ENCODE data around the gene VSTM2L. TPM values are rescaled to one million over a fixed set of nuclear protein-coding genes. Genes with fewer than 3 reads are reported as not detected.
A peak's percentile ranks its signal among the peaks of the same experiment; 100 is the strongest.

VSTM2L gene
- polyA plus RNA-seq, 1 donor: 22.9 TPM

DNA sequence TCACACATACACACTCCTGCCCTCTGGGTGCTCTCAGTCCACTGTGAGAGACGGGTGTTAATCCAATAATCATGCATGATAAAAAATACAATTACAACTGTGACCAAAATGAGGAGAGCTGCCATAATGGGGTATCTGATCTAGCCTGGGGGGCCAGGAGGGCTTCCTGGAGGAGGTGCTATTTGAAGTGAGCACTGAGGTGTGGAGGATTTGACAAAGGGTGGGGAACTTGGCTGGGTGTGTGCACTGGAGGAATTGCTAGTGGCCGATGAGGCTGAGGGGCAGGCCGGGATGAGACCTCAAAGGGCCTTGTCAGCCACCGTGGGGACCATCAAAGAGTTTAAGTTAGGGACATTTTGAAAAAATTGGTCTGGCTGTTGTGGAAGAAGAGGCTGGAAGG is 34.8 kb downstream of the VSTM2L start:
- 100% methylated on average over 1 of the region's 4 CpGs for WGBS (ENCODE audit: insufficient coverage, low lambda C conversion rate)
- H3K27me3 ChIP-seq (ENCODE audit: control insufficient read depth, insufficient read depth, low read length): no peaks in the 10 kb centered on the region
- no peaks in the 10 kb centered on the region for H3K9me3 ChIP-seq (ENCODE audit: control insufficient read depth, low read depth, low read length)
- H3K4me1 ChIP-seq (ENCODE audit: control insufficient read depth, insufficient read depth, low read length): no peaks in the 10 kb centered on the region
- H3K4me3 ChIP-seq (ENCODE audit: low read length): no peak overlapping the region
- H3K36me3 ChIP-seq (ENCODE audit: control insufficient read depth, insufficient read depth, low read length): no peaks in the 10 kb centered on the region
- no peak for DNase-seq
- H3K27ac ChIP-seq (ENCODE audit: low read length): no peak overlapping the region

DNA sequence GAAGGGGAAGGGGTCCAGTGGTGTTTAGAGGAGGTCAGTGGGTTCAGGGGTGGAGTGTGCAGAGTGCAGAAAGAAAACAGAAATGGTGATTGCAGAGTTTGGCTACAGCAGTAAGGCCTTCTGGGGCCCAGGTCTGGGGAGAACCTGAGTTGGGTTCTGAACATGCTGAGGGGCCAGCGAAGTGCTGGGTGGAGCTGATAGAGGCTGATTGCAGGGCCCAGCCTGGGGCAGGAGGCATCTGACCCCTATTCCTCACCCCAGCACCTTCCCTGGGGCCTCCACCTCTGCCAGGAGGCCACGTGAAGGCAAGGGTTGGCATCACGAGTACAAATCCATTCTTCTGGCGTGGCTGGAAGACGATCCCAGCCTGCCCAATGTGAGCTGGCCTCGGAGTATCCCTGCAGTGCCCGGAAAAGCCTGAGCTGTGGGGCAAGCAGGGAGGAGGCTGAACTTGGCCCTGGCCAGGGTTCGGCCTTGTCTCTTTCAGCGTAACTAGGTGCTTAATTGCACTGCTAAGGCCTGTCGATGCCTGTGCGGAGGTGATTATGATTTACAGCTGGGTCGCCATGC is 35.3 kb downstream of the VSTM2L start:
- no peaks in the 10 kb centered on the region for H3K9me3 ChIP-seq (ENCODE audit: control insufficient read depth, low read depth, low read length)
- no peak overlapping the region for H3K4me3 ChIP-seq (ENCODE audit: low read length)
- H3K4me1 ChIP-seq (ENCODE audit: control insufficient read depth, insufficient read depth, low read length): no peaks in the 10 kb centered on the region
- H3K36me3 ChIP-seq (ENCODE audit: control insufficient read depth, insufficient read depth, low read length): no peaks in the 10 kb centered on the region
- H3K27ac ChIP-seq (ENCODE audit: low read length): no peak overlapping the region
- peak; percentile 39 to 69 for DNase-seq
- no CpG with 5 or more reads among the region's 12 CpGs for WGBS (ENCODE audit: insufficient coverage, low lambda C conversion rate)
- no peaks in the 10 kb centered on the region for H3K27me3 ChIP-seq (ENCODE audit: control insufficient read depth, insufficient read depth, low read length)

DNA sequence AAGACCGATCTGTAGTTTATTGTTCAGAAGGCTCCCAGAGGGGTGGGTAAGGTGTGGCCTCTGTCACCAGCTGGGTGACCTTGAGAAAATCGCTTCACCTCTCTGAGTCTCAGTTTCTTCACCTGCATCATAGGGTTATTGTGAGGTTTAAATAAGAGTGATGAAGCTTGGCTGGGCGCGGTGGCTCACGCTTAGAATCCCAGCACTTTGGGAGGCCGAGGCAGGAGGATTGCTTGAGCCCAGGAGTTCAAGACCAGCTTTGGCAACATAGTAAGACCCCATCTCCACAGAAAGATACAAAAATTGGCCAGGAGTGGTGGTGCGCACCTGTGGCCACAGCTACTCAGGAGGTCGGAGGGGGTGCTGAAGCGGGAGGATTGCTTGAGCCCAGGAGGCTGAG is 36.0 kb downstream of the VSTM2L start:
- H3K27ac ChIP-seq (ENCODE audit: low read length): no peak overlapping the region
- no peak overlapping the region for H3K4me3 ChIP-seq (ENCODE audit: low read length)
- H3K9me3 ChIP-seq (ENCODE audit: control insufficient read depth, low read depth, low read length): no peaks in the 10 kb centered on the region
- no CpG with 5 or more reads among the region's 9 CpGs for WGBS (ENCODE audit: insufficient coverage, low lambda C conversion rate)
- no peaks in the 10 kb centered on the region for H3K4me1 ChIP-seq (ENCODE audit: control insufficient read depth, insufficient read depth, low read length)
- no peaks in the 10 kb centered on the region for H3K27me3 ChIP-seq (ENCODE audit: control insufficient read depth, insufficient read depth, low read length)
- no peak for DNase-seq
- H3K36me3 ChIP-seq (ENCODE audit: control insufficient read depth, insufficient read depth, low read length): no peaks in the 10 kb centered on the region

DNA sequence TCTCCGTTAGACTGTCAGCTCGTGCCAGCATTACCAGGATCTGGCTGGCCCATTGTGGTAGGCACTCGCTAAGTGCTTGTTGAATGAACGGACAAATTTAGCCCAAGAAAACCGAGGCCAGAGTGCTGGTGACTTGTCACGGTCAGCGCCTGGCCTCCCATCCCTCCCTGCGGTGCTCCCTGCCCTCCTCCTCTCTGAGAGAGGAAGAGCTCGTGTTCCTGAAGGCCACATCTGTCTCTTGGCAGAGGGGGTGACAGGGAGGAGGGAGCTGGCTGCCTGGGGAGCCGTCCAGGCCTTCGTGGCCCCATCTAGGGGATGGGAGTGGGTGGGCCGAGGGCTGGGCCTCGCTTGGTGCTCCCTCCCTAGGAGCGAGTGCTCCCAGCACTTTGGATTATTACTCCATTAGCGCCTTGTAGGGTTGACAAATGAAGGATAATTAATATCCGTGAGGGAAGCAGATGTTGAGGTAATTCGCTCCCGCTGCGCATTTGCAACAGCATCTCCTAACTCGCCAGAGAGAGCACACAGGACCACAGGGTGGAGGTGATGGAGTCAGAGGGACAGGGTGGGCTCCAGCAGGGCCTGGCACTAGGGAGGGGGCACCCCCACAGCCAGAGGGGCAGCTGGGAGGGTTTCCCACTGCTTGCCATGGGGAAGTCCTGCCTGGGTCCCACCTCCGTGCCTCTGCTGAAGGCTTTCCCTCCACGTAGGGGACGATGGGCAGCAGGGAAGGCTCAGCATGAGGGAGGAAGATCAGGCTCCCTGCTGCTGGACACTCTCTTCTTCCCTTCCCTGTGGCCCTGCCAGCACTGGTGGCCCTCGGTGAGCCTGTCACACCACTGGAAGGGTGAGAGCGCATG is 37.0 kb downstream of the VSTM2L start:
- H3K4me1 ChIP-seq (ENCODE audit: control insufficient read depth, insufficient read depth, low read length): no peaks in the 10 kb centered on the region
- DNase-seq: no peak
- H3K27ac ChIP-seq (ENCODE audit: low read length): no peak overlapping the region
- H3K36me3 ChIP-seq (ENCODE audit: control insufficient read depth, insufficient read depth, low read length): no peaks in the 10 kb centered on the region
- WGBS (ENCODE audit: insufficient coverage, low lambda C conversion rate): no CpG with 5 or more reads among the region's 25 CpGs
- no peaks in the 10 kb centered on the region for H3K27me3 ChIP-seq (ENCODE audit: control insufficient read depth, insufficient read depth, low read length)
- no peak overlapping the region for H3K4me3 ChIP-seq (ENCODE audit: low read length)
- no peaks in the 10 kb centered on the region for H3K9me3 ChIP-seq (ENCODE audit: control insufficient read depth, low read depth, low read length)

DNA sequence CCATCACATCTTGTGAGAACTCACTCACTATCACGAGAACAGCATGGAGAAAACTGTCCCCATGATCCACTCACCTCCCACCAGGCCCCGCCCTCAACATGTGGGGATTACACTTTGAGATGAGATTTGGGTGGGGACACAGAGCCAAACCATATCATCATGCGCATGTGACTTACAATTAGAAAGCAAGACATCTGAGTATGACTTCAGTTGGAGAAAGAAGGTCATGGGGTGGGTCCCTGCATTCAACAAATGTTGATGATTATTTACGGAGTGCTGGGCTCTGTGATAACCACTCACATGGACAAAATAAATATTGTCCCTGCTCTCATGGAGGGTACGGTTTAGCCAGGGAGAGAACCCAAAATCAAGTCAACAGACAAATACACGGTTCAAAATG is 37.9 kb downstream of the VSTM2L start:
- Histone ChIP-seq H3K27ac (ENCODE audit: low read length) (no peak overlapping the region), H3K36me3 (ENCODE audit: control insufficient read depth, insufficient read depth, low read length) (no peaks in the 10 kb centered on the region), H3K4me1 (ENCODE audit: control insufficient read depth, insufficient read depth, low read length) (no peaks in the 10 kb centered on the region), H3K9me3 (ENCODE audit: control insufficient read depth, low read depth, low read length) (no peaks in the 10 kb centered on the region), H3K4me3 (ENCODE audit: low read length) (no peak overlapping the region), H3K27me3 (ENCODE audit: control insufficient read depth, insufficient read depth, low read length) (no peaks in the 10 kb centered on the region)
- 45% methylated on average over 2 of the region's 6 CpGs for WGBS (ENCODE audit: insufficient coverage, low lambda C conversion rate)
- no peak for DNase-seq

DNA sequence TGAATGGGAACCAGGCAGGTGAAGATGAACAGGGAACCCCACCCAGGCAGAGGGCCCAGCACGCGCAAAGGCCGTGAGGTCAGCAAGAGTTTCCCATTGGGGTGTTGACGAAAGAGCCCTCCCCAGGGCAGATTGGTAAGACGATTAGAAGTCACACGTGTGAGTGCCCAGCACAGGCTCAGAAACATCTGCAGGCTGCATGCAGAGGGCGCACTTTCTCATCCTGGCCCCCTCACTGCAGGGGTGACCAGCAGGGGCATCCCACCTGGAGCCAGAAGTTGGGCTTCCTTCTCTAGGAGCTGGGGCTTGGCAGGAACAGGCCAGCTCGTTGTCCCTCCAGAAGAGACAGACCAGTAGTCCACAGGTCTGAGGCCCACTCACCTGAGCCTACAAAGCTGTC is 38.4 kb downstream of the VSTM2L start:
- no peak overlapping the region for H3K4me3 ChIP-seq (ENCODE audit: low read length)
- H3K27me3 ChIP-seq (ENCODE audit: control insufficient read depth, insufficient read depth, low read length): no peaks in the 10 kb centered on the region
- no peak for DNase-seq
- H3K27ac ChIP-seq (ENCODE audit: low read length): no peak overlapping the region
- no peaks in the 10 kb centered on the region for H3K4me1 ChIP-seq (ENCODE audit: control insufficient read depth, insufficient read depth, low read length)
- no peaks in the 10 kb centered on the region for H3K36me3 ChIP-seq (ENCODE audit: control insufficient read depth, insufficient read depth, low read length)
- WGBS (ENCODE audit: insufficient coverage, low lambda C conversion rate): no CpG with 5 or more reads among the region's 8 CpGs
- no peaks in the 10 kb centered on the region for H3K9me3 ChIP-seq (ENCODE audit: control insufficient read depth, low read depth, low read length)

DNA sequence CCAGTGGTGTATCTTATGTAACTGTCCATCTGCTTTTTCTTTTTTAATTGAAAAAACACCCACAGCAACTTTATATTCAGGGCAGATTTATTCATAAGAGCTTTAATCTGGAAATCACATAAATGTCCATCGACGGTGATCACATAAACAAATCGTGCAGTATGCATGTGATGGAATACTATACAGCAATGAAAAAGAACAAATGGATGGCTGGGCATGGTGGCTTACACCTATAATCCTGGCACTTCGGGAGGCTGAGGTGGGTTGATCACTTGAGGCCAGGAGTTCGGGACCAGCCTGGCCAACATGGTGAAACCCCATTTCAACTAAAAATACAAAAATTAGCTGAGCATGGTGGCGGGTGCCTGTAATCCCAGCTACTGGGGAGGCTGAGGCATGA is 39.1 kb downstream of the VSTM2L start:
- no peak for DNase-seq
- no peaks in the 10 kb centered on the region for H3K27me3 ChIP-seq (ENCODE audit: control insufficient read depth, insufficient read depth, low read length)
- no peak overlapping the region for H3K27ac ChIP-seq (ENCODE audit: low read length)
- H3K4me3 ChIP-seq (ENCODE audit: low read length): no peak overlapping the region
- WGBS (ENCODE audit: insufficient coverage, low lambda C conversion rate): no CpG with 5 or more reads among the region's 6 CpGs
- H3K36me3 ChIP-seq (ENCODE audit: control insufficient read depth, insufficient read depth, low read length): no peaks in the 10 kb centered on the region
- H3K4me1 ChIP-seq (ENCODE audit: control insufficient read depth, insufficient read depth, low read length): no peaks in the 10 kb centered on the region
- H3K9me3 ChIP-seq (ENCODE audit: control insufficient read depth, low read depth, low read length): no peaks in the 10 kb centered on the region

DNA sequence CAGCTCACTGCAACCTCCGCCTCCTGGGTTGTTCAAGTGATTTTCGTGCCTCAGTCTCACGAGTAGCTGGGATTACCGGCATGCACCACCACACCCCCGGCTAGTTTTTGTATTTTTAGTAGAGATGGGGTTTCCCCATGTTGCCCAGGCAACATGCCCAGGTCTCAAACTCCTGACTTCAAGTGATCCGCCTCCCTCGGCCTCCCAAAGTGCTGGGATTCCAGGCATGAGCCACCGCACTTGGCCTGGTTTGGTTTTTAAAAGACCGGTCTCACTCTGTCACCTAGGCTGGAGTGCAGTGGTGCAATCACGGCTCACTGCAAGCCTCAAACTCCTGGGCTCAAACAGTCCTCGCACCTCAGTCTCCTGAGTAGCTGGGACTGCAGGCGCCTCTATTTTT is 40.1 kb downstream of the VSTM2L start:
- H3K4me1 ChIP-seq (ENCODE audit: control insufficient read depth, insufficient read depth, low read length): no peaks in the 10 kb centered on the region
- H3K27me3 ChIP-seq (ENCODE audit: control insufficient read depth, insufficient read depth, low read length): no peaks in the 10 kb centered on the region
- no CpG with 5 or more reads among the region's 12 CpGs for WGBS (ENCODE audit: insufficient coverage, low lambda C conversion rate)
- no peaks in the 10 kb centered on the region for H3K9me3 ChIP-seq (ENCODE audit: control insufficient read depth, low read depth, low read length)
- H3K4me3 ChIP-seq (ENCODE audit: low read length): no peak overlapping the region
- H3K27ac ChIP-seq (ENCODE audit: low read length): no peak overlapping the region
- no peak for DNase-seq
- no peaks in the 10 kb centered on the region for H3K36me3 ChIP-seq (ENCODE audit: control insufficient read depth, insufficient read depth, low read length)

DNA sequence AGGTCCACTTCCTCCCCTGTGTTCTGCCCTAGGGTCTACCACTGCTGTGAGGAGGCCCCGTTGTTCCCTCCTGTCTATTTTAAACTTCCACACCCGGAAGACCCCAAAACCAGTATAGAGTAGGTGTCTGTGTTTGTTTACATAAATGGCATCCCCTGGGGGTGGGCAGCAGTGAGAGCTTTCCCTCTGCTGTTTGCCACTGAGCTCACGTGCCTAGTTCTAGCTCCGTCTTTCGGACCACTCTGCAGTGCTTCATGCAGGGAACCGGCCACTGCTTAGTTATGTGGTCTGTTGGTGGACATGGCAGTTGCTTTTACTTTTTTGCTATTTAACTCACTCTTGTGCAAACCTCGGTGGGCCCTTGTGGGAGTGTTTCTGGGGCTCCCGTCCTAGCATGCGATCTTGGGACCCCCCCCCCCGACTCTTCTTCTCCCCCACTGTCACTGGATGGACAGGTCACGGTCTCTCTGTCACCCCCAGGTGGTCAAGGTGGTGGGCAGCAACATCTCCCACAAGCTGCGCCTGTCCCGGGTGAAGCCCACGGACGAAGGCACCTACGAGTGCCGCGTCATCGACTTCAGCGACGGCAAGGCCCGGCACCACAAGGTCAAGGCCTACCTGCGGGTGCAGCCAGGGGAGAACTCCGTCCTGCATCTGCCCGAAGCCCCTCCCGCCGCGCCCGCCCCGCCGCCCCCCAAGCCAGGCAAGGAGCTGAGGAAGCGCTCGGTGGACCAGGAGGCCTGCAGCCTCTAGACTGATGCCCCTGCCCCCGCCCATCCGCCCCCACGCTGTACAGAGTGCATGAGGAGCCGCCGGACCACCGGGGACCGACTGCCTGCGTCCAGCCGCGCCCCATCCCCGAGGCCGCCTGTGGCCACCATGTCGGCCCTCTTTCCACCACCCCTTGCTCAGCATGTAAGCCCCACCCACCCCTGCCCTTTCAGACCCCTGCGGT is 40.9 kb downstream of the VSTM2L start:
- H3K27me3 ChIP-seq (ENCODE audit: control insufficient read depth, insufficient read depth, low read length): no peaks in the 10 kb centered on the region
- no peak overlapping the region for H3K27ac ChIP-seq (ENCODE audit: low read length)
- no peaks in the 10 kb centered on the region for H3K4me1 ChIP-seq (ENCODE audit: control insufficient read depth, insufficient read depth, low read length)
- no peak overlapping the region for H3K4me3 ChIP-seq (ENCODE audit: low read length)
- no peak for DNase-seq
- H3K9me3 ChIP-seq (ENCODE audit: control insufficient read depth, low read depth, low read length): no peaks in the 10 kb centered on the region
- no CpG with 5 or more reads among the region's 47 CpGs for WGBS (ENCODE audit: insufficient coverage, low lambda C conversion rate)
- H3K36me3 ChIP-seq (ENCODE audit: control insufficient read depth, insufficient read depth, low read length): no peaks in the 10 kb centered on the region

DNA sequence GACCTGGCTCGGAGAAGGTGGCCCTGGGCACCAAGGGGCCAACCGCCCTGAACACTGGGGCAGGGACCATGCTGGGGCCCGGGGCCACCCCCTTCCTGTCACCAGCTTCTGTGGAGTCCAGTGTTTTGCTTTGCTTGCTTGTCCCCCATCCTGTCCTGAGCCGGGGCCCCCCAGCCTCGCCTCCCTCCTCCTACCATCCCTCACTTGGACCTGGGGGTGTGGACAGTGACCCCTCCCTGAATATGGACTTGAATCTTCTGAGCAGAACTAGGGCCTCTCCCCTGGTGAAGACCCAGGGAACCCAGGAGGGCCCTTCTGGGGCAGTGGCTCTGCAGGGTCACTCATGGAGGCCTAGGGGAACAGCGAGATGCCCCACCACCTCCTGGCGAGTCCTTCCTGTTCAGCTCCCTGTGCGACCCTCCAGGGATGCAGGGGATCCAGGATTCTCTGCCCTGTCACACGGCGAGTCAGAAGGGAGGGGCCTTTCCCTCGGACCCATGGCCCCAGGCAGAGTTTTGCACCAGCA is 41.6 kb downstream of the VSTM2L start:
- no peaks in the 10 kb centered on the region for H3K27me3 ChIP-seq (ENCODE audit: control insufficient read depth, insufficient read depth, low read length)
- no peaks in the 10 kb centered on the region for H3K36me3 ChIP-seq (ENCODE audit: control insufficient read depth, insufficient read depth, low read length)
- WGBS (ENCODE audit: insufficient coverage, low lambda C conversion rate): no CpG with 5 or more reads among the region's 11 CpGs
- H3K9me3 ChIP-seq (ENCODE audit: control insufficient read depth, low read depth, low read length): no peaks in the 10 kb centered on the region
- H3K4me1 ChIP-seq (ENCODE audit: control insufficient read depth, insufficient read depth, low read length): no peaks in the 10 kb centered on the region
- no peak for DNase-seq
- no peak overlapping the region for H3K27ac ChIP-seq (ENCODE audit: low read length)
- H3K4me3 ChIP-seq (ENCODE audit: low read length): no peak overlapping the region

All from large intestine (tissue), 3 donors.